GM21737 (cell line): ENCODE data around the gene RASSF8.

ENCODE experiments used
- ATAC-seq: cut with Tn5 transposase; IDR thresholded peaks from one replicate; pipeline ENCODE4 v1.9.1; 2021; ENCODE audit warnings: mild to moderate bottlenecking, moderate library complexity; ENCODE audit not compliant: unreplicated experiment

The RASSF8 gene

DNA sequence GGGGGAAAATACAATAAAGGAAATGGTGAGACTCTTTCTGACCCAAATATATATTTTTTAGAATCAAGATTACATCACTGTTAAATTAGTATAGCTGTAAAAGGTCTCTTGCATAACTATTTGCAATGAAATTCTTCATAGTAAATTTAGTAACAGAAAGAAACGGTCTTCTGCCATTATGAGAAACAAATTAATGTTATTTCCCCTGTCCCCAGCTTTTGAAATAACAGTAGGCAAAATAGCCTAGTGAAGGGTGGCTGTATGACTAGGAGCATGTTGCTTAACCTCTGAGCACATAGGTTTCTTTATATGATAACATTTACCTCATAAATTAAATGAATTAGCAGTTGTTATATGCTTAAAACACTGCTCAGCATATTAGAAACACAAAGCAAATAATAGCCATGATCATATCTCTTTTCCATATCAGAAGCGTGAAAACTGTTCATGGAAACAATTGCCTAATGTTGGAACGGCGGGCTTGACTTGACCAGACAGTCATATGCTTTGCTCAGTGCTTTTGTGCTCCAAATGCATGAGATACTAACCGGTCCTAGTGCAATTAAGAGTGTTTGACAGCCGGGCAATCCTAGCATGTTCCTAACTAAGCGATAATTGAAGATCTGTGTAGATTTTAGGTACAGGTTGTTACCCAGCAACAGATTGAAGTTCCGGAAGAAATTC is 142.3 kb downstream of the RASSF8 start:
- ATAC-seq, result no peak

DNA sequence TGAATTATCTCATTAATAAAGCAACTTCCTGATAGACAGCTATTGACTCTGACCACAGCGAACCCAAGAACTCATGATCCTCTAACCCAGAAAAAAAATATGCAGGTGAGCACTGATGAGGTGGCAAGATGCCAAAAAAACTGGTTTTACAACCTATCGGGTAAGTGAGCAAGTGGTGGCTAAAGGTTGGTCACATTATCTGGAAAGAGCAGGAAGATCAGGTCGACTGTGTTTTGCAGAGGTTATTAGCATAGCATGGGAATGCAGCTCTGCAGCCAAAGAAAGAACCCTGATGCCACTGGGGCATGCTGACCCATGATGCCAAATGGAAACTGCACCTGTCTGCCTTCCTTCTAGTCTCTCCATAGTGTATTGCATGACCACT is 142.9 kb downstream of the RASSF8 start:
- ATAC-seq, result no peak

DNA sequence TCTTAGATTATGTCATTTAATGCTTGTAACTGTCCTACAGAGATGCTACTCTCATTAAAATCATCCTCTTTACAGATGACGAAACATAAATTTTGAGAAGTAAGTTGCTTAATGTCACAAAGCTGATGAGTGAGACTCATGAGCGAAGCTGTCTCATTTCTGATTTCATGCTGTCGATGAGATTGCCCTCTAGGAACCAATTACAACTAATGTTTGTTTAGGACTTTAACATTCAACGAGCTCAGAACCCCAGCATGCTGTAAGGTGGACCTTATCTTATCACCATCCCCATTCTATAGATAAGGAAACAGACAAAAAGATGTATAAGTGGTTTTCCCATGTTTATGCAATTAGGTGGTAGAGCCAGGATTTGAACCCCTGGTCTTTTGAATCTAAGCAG is 143.3 kb downstream of the RASSF8 start:
- no peak for ATAC-seq

DNA sequence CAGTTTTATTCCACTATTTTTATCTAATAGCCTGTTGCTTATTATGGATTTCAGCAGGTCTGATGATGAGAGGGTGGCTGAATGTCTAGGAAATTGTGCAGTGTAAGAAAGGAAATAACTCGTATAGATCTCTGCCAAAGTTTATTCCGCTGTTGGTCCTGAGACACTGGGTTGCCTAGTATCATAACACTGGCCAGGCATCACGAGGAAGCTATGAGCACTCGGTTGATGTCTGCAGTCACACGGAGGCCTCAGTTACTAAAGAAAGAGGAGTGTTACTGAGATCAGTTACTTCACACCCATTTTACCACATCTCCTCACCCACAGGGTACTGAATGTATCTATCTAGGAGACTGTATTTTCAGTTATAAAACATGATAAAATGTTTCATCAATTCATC is 144.5 kb downstream of the RASSF8 start:
- no peak for ATAC-seq

DNA sequence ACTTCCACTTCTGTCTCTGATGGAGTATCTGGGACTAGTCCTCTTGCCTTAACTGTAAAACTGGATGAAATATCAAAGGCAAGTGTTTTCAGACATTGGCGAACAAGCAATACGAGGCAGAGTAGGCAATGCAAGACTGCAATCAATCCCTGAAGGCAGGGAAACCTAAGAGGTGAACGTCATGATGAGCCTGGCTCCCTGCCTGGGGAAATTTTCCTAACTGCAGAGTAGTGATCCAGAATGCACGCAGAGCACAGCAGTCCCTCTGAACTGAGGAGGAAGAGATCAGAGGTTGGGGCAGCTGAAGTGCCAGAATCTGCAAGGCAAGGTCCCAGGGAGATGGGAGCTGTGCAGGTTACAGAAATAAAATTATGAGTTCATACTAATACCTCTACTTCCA is 147.9 kb downstream of the RASSF8 start:
- no peak for ATAC-seq

DNA sequence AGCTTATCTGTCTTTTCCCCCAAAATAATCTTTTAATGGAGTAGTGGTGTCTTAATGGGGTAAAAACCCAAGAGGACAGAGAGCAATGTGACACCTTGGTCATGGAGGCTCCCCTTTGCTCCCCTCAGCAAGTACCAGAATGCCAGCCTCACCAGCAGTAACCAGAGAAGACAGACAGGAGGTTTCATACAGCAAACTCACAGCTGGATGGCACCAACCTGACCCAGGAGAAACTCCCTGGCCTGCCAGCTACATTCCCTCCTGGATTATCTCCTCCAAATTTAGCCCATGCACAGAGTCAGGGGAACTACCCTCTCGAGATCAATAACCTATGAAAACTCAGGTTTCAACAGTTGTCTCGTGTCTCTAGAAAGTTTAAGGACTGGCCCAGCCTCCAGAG is 150.4 kb downstream of the RASSF8 start:
- ATAC-seq, result no peak

DNA sequence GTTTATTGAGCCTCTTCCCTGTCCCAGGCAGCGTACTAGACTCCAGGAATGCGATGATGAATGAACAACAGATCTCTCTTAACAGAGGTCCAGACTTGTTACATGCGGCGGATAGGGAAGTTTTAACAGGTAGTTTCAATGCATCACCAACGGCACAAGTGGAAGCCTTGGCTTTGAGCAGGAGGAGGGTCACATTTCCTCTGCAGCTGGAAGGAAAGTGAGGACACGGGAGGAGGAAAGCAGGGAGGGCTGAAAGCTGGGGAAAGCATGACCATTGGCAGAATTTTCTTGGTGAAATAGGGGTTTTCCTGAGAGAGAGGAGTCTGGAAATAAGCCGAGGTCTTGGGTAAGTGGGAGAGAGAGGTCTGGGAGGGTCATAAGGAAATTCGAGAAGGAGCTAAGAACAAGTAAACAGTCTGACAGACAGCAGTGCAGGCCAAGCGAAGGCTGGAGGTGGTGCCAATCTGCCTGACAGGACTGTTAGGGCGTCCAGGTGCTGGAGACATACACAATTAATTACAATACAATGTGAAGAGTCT is 150.9 kb downstream of the RASSF8 start:
- ATAC-seq, result no peak

DNA sequence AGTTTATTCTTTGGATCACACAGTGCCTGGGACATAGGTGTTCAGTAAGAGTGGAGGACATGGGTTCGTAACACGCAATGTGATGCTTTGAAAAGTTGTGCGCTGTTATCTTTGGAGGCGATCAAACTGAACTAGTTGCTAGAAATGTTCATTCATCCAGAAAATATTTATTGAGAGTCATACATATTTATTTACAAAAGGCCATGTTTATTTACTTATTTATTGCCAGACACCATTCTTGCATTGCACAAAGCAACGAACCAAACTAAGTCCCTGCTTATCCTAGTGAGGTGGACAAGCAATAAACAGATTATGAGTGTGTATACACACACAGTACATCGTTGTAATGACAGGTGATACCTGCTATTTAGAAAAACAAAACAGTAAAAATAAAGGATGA is 153.8 kb downstream of the RASSF8 start:
- ATAC-seq, result no peak

DNA sequence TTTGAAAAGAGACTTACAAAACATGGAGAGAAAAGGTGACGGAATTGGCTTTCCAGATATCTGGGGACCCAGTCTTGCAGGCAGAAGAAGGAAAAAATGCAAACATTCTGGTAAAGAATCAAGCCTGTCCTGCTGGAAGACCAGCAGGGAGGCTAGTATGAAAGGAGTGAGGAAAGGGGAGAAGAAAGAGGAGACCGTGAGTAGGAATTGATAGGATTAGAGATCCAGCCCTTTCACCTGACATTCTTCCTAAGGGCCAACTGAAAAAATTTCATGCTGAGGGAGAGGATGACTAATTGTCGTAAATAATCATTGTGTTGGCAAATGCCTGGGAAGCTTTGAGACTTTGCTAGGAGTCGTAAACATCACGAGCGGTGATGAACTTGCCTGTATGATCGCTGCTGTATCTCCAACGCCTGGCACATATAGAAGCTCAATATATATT is 154.2 kb downstream of the RASSF8 start:
- no peak for ATAC-seq

DNA sequence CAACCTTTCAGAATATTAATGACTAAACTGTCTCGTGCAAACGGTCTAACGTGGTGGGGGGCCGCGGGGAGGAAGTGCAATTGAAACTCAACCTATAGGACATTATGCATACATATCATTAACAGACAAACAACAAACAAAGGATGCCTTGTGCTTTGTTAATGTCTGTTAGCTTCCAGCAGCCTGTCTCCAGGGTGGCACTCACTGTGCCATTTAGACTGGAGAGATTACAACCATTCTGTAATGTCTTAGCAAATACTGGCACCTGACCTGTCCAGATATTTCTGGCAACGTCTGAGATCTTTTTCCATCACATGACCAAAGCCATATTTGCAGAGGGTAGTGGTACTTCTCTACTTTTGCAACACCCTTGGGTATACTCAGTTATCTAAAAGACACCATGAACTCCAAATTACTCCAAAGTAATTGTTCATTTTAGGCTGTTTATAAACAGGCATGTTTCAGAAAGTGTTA is 154.7 kb downstream of the RASSF8 start:
- no peak for ATAC-seq

DNA sequence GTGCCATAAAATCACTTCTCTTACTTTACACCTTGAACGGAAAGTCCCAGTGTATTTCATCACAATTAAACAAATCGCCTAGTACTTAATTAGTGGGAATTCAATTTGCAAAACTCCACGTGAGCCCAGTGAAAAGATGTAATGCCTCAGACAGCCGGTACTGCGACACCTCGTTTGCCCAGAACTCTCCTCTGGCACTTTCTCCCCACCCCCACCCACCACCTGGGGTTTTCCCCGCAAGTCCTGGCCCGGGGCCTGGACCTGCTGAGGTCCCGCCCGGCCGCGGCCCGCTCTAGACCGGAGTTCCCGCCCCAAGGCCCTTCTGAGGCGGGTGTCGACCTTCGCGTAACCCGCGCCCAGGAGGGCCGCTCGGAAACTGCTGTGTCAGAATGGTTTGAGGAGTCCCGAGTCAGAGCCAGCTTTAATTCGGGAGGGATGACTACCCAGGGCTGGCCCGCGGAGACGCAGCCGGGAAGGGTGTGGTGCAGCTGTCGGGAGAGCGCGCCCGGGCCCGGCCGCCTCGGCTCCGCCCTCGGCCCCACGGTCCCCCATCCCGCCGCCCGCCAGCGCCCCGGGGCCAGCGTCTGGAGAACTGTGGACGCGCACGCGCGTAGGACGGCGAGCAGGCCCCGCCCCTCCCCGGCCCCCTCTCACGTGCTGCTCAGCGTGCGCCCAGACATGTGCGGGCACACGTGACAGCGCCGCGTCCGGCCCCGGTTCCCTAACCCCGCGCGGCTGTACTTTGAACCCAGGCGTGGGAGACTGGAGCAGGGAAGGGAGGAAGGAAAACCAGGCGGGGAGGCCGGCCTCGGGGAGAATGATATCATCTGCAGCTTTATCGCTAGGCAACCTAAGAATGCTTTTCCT is 155.6 kb downstream of the RASSF8 start:
- ATAC-seq, result peak; percentile 64

DNA sequence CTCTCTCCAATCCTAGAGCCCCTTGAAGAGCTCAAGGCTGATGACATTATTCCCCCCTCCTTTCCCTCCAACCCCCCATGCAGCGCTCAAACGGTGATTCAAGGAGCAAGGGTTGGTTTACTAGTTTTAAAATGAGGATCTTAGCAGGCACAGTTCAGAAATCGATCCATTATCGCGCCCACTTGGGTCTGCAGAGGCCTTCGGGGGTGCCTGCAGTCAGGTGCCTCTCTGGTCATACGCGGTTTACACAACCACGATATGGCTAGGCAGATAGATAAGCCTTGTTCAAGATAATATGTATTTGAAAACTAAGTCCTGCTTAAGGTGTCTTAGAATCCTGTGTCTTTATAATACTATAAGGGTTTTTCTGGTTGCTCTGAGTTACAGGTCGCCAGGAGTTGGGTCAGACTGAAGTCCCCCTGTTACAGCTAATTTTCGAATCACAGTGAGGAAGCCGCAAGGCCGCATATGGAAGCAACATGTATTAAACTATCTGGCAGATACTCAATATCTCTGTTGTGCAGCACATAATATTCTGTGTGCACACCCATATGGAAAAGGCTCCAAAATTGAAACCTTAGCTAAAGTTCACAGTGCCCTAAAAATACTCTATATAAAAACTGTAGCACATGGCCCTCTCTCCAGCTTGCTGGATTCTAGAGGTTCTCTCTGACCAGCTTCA is 156.4 kb downstream of the RASSF8 start:
- ATAC-seq, result no peak

DNA sequence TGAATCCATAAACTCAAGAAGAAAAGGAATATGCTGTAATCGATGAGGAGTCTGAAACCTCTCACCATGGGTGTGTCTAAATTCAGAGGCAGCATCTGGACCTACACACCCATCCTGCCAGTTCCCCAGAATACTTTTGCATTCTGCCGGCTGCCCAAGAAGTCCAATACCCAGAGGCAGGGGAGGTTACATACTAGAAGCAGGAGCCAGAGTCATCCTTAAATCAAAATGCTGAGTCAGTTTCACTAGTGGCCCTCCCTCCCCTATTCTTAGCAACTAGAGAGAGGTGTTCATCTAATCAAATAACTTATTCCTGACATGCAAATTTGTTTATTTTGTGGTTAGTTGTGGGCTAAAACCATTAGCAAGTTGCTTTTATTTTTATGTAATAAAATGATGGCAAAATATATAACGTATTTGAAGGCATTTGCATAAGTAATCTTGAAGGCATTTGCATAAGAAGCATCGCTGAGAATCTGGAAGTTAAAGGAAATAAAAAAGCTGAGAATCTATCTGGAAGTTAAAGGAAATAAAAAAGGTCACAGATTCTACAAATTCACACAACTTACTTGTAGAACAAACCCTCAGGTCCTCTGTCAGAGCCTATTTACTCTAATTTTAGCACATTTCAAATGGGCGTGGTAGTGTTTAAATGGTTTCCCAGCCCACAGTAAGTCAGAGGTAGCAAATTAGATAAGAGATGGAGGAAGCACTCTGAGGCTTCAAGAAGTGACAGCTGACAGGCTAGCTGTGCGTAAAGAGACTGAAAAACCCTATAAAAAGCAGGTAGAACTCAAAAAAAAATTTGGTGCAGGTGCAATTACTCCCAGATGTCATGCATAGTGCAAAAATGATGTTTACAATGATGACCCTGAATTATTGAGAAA is 158.6 kb downstream of the RASSF8 start:
- no peak for ATAC-seq

DNA sequence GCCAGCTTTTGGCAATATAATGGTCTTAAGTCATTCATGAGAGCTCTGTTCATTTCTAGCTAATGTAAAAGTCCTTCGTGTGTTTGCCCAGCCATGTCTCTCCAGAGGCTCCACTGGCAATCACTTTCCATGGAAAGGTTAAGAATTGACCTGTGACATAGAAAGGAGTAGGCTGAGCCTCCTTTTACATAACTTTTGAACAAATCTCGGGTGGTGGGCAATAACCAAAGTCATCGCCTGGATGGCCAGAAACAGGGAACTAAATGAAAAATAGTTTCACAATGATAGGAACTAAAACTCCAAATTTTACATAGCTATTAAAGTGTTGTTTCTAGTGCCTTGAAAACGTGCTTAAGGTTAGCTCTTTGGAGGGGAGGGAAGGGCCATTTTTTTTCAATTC is 159.8 kb downstream of the RASSF8 start:
- ATAC-seq, result no peak

DNA sequence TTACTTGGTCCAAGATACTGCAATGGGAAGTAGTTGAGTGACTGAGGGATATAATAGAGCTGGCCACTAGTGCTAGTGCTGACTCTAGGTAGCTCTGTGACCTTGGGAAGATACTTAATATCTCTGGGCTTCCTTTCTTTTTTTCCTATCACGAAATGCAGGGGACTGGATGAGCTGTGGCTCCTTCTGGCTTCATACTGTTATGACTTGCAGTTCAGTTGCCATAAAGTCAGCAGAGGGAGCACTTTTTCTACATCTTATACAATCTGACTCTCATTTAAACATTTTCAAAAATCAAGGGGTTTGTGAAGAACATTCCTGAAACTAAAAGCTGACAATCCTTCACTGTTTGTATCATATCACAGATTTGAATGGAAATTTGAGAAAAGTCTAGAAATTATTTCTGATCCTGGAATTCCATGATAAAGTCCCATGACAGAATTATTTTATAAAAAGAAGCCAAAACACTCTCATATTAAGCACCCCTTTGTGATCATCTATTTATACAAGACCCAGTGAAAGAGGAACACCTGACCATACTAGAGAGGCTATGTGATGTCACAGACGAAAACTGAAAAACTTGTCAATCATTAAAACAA is 161.0 kb downstream of the RASSF8 start:
- ATAC-seq, result no peak

DNA sequence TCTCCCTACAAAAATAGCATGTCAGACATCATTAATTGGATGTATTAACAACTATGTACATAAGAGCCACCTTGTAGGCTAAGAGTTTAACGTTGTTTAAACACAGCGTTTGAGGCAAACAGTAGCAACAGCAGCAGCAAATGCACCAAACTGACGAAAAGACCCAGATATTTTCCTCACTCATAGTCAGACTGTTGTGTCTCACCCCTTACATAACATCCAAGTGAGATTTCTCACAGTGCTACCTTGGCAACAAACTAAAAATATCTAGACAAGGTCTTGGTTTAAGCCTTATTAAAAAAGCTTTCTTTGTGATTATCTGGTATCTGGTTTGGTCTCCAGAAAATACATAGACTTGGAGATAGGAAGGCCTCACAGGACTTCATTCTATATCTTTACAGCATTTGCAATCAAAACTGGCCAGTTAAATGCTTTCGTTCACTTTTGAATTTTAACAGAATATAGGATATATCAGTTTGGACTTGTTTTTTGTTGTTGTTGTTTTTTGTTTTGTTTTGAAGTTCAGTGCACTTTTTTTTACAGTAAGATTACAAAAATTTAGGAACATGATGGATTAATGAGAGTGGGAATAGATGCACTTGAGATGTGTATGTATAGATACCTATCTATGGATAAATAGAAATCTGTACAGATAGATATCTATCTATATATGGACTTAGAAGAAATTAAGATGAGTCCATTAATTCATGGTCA is 162.2 kb downstream of the RASSF8 start:
- ATAC-seq, result no peak

DNA sequence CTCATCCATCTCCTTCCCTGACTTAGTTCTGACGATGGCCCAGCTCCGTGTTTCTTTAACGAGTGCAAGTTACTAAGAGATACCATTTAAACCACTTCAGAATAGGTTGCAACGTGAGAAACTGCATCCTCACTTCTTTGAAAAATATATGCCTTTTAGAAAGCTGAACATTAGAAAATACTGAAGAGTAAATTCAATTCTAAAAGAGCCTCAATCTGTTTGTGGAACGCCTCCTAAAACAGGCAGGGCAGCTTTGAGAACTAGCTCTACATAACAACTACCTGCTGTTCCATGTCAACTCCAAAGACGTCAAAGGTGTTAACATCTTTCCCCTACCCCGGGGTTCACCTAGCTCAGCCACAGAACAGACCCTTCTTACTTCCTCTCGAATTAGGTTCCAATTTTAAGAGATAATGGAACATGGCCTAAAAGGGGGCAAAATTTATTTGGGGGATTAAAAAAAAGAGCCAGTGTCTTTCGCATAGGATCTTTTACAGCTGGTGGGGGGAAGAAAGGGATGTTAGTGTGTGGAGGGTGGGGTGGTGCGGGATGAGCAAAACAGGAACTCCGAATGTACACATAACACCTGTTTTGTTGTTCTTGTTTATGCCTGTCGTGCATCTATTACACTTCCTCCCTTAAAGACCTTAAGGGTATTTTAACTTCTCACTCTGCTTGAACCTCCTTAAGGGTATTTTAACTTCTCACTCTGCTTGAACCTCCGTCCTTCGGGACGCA is 163.0 kb downstream of the RASSF8 start:
- no peak for ATAC-seq

DNA sequence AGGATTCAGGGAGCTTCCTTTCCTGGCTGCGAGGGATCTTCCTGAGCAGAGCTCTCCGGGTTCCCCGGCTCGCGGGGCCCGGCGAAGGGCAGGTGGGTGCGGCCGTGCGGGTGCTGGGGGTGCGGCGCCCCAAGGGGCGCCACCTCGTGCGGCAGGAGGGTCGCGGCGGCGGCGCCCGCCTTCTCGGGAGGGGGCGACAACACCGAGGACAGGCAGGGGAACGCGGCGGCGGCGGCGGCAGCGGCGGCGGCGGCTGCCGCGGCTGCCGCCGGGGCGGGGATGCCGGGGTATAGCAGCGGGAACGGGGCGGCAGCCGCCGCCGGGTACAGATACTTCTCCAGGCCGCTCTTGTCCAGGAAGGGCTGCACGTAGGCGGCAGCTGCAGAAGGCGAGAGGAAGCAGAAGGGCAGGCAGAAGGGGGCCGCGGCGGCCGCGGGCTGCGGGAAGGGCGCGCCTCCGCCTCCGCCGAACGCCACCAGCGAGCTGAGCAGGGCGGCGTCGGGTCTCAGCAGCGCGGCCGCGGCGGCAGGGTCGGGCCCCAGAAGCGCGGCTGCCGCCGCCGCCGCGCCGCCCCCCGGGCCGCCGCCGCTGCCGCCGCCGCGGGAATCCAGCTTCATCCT is 163.7 kb downstream of the RASSF8 start:
- ATAC-seq, result no peak
